HG02678 (cell line): Measurements from ENCODE around the gene IL17RD.

ENCODE experiments used
- ATAC-seq: cut with Tn5 transposase; IDR thresholded peaks from one replicate; pipeline ENCODE4 v1.9.1; 2021; ENCODE audit warnings: mild to moderate bottlenecking, moderate library complexity; ENCODE audit not compliant: unreplicated experiment

Gene IL17RD

DNA sequence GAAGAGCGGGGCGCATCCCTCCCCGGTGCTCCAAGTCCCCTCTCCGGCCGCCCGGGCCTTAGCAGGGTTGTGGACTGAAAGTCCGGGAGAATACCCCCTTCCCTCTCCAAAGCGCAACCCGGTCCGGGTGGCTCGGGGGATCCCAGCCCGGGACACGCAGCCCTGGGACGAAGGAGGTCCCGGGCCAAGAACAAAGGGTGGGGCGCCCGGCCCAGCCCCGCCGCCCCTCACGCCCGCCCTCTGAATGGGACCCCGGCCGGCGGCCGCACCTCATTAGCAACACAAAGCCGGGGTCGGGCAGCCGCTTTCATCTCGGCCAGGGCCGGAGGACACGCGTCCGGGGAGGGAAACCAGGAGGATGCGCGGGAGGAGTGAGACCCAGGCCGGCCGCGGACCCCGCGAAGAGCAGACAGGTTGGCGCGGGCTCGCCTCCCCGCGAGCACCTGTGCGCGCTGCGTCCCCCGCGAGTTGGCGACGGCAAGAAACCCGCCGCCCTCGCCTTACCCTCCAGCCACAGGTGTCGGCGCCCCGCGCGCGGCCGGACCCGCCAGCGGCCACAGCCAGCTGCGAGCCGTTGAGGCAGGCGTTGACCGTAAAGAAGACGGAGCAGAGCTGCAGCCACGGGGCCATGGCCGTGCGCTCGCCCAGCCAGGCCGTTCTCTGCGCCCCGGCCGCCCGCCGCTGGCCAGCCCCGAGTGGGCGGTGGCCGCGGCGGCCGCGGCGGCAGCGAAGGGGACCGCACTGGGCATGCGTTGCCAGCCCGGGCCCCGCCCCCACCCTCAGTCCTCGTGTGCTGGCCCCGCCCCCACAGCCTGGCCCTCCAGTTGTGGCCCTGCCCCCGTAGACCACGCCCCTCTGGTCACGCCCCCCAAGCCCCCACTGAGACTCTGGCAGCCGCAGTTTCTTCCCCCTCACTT is at the start of gene IL17RD:
Gene IL17RD (minus strand): TSS at position 697 of the 917 bp plus-strand sequence. CDS start 67 bp downstream, at position 630.
- peak; percentile 51 for ATAC-seq

- no peak for ATAC-seq
Measured at GRCh38 chr3:57206423-57206822, 41.3 kb upstream of the IL17RD start.

GRCh38 chr3:57199895-57200297 is 34.7 kb upstream of the IL17RD start, which contains the start of gene HESX1:
HESX1 (minus strand) TSS chr3:57199978; CDS start chr3:57199918, 60 bp downstream.
- ATAC-seq: no peak

DNA sequence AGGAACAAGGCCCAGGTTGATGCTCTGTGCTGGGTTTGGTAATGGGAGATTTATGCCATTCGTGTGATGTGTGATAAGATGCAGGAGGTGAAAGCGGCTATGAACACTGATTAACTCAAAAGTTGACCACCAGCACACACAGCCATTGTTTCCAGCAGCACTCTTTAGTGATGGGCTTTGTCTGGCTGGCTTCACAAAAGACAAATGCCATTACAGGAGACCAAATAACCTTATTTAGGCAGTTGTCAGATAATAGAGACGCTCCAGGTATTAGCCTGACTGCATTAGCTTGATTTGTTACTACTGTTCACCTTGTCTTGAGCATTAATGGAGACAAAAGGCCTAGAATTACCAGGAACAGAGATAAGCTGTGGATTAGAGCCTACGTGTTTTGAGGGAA is 29.5 kb upstream of the IL17RD start:
- no peak for ATAC-seq

- ATAC-seq: no peak
Measured at GRCh38 chr3:57192028-57192427, 26.9 kb upstream of the IL17RD start.

DNA sequence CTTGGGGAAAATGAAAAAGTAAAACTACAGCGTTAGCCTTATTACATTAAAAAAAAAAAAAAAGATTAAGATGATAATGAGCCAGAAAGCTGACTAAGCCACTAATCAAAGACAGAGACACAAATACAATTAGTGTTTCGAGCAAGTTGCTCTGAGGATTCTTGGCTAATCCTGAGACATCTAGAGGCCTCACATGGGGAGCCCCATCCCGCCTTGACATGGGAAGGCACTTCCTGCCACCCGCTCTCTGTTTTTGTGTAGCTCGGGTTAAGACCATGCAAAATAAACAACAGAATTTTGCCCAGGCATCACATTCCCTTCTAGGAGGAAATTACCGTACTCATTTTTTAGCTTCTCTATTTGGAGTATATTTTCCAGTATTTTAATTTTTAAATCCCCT is 19.4 kb upstream of the IL17RD start:
- no peak for ATAC-seq

DNA sequence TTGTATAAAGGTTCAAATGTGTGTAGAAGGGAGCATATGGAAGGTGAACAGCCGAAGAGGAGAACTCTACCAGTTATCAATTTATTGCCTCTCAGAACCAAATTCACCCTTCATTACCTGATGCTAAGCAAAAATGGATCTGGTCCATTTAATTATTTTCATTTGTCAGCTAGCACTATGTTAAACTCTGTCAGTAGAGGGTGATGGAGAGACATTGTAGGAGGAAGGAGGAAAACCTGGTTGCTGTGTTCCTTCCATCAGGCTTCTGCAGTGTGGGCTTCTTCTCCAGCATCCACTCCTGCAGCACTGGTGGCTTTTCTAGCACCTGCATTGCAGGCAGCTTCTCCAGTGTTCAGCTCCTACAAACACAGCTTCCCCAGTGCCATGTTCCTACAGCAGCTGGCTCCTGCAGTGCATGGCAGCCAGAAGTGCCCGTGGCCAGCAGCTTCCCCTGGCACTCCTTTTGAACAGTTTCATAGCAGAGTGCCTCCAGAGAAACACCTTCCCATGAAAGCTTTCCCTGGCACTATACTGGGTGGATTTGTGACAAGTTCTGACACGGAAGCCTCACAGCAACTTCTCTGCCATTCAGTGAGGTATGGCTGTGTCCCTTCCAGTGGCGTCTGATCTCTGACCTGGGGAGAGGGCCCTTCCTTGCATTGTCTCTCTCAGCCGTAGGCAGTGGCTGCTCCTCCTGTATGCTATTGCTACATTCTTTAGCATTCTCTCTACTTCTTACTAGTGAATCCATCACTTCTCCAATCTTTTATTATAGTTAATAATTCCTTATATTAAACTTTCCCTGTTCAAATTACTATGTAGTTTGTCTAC is 14.6 kb upstream of the IL17RD start:
- ATAC-seq: no peak

DNA sequence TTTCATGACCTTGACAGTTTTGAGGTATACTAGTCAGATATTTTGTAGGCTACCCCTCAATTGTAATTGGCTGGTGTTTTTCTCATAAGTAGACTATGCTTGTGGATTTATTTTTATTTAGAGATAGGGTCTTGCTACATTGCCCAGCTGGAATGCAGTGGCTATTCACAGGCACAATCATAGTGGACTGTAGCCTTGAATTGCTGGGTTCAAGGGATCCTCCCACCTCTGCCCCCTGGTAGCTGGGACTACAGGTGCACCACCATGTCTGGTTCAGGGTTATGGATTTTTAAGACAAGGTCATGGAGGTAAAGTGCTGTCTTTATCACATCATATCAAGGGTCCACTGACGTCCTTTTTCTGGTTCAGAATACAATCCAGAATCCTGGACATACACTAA is 10.9 kb upstream of the IL17RD start:
- ATAC-seq: no peak

GRCh38 chr3:57173687-57174086 is 8.5 kb upstream of the IL17RD start:
- no peak for ATAC-seq

DNA sequence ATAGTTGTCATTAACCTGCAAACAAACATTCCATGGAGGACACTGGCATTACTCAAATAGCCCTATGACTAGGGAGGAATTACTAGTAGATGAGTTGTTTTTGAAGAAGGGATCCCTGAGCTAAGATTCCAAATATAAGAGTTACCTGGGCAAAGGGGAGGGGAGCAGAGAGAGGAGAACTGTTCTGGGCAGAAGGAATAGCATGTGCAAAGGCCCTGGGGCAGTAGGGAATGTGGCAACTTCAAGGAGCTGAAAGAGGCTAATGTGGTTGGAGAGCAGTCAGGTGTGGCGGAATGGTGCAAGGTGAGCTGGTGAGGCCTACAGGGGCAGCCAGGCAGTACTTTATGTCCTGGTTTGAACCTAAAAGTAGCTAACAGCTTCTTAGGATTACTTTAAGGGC is 5.8 kb upstream of the IL17RD start:
- no peak for ATAC-seq

DNA sequence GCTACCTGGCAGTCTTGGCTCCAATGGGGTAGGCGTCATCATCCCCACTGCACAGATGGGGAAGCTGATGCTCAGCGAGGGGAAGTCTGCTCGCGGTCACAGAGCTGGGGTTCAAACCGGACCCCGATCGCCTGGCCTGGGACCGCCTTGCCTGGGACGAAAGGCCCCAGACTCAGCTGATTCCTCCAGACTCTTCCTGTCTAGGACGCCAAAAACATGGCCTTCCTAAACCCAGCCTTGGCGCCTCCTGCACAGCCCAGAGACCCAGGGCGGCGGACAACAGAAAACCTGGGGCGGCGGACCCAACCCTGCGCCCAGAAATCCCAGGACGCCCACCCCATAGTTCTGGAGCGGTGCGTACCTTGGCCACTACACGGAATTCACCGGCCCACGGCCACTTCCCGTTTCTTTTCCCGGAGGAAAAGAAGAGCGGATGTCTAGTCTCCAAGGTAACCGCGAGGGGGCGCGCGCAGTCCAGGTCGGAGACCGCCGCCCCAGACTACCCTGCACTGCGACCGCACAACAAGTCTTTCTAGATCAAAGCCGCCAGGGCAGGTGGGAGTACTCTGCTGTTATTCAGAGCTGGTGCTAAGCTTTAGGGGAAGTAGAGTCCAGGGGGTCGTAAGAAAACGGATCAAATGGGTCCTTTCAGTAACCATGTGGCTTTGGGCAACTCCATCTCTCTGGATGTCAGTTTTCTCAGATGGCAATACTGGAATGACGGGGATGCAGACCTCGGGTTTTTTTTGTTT is 4.9 kb upstream of the IL17RD start:
- peak; percentile 69 for ATAC-seq

DNA sequence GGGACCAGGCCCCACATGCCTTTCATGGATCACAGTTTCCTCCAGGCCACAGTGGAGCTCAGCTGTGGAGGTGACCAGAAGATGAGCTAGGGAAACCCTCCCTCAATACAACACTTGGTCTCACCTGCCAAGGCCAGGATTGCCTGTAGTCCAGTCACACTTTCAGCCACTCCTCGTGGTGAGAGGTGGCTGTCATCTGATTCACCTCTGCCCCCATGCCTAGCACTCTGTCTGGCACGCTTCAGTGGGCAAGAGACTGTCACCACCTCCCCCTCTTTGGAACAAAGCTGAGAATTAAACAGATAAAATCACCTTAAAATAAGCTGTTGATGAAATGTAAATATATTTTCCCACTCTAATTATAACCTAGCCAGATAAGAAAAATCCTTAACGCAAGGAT is 4.0 kb upstream of the IL17RD start:
- no peak for ATAC-seq

DNA sequence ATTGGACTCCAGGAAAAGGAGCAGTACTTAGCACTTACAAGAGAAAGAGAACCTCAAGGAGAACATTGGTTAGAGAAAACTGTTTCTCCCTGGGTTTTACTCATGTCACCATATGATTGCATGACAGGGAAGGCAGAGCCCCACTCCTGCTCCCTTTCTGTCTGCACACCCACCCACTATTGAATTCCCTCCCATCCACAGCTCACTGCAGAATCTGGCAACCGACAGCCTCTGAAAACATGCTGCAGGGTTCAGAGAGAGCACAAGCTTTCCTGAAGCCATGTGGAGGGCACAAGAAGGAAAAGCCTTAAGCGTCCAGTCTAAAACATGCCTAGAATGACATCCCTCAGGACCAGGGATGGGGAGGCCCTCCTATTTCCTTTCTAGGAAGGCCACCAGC is 3.0 kb upstream of the IL17RD start:
- ATAC-seq: no peak

GRCh38 chr3:57166660-57167059 is 1.5 kb upstream of the IL17RD start:
- no peak for ATAC-seq

DNA sequence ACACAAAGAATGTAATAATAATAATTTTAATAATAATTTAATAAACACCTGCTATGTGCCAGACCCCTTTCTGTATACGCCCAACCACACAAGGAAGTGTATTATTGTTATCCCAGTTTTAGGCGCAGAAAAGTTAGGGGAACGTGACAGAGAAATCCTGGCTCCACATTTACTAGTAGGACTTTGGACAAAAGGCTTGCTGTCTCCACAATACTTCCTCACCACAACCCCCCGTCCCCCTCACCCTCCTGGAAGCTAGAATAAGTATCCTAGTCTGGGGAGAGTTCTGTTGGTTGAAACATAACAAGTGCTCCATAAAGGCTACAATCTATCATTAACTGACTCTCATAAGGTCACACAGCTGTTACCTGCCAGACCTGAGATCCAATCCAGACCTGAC is 488 bp upstream of the IL17RD start:
- ATAC-seq: no peak

DNA sequence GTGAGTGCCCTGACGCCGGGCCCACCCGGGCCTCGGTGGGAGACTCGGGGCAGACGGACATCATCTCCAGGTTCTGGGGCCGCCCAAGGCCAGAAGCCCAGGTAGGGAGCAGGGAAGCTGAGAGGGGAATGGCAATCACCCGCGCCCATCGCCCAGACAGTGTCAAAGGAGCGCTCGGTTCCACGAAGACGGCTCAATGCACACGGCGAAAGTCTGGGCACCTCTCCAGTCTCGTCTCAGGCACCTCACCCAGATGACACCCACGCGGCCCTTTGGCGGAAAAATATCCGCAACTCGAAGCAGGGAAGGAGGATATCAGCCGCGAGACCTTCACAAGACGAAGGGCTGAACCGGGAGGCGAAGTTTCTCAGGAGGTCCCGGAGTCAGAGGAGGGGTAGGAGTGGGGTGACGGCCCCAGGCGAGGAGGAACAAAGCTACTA is 916 bp downstream of the IL17RD start:
- ATAC-seq: no peak

GRCh38 chr3:57163751-57164150 is 1.4 kb downstream of the IL17RD start:
- ATAC-seq: no peak

GRCh38 chr3:57161915-57162314 is 3.2 kb downstream of the IL17RD start:
- no peak for ATAC-seq

GRCh38 chr3:57160765-57161538 is 4.2 kb downstream of the IL17RD start:
- ATAC-seq: no peak

DNA sequence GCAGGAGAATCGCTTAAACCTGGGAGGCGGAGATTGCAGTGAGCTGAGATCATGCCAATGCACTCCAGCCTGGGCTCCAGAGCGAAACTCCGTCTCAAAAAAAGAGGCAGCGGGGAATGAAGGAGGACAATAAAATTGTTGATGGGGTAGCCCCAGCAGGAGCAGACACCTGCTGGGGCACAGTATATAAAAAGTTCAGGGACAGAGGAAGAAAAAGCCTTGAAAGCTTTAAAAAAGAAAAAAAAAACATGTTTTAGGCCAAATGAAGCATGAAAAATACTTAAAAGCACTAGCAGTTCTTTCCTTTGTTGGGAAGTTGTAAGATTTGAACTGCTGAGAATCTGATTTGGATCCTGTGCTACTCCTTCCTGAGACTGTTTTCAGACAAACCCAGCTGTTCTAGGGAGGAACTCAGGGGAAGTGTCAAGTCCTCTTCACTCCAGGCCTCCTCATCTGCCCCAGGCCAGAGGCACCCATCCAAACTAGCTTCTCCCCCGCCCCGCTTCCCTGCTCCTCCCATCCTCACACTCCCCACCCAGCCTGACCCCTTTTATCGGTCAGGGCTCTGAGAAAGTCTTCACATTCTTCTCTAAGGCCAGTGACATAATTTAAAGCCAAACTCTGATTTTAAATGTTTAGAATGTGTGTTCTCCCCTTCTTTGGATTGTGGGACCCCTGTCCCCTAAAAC is 4.9 kb downstream of the IL17RD start:
- ATAC-seq: no peak
